Right lobe of liver (tissue), 4 donors: ENCODE results near the gene CYTH1.

Source experiments
- CTCF ChIP-seq, 4 donors: fragments of 200-600 bp in 3 of 4; fragments of 450-650 bp in 1 of 4; IDR thresholded peaks; one replicate each; pipeline versions ENCODE4 v1.5.1 to v1.8.0; 2016 to 2022; ENCODE audit warnings: antibody characterized with exemption in 4 of 4, mild to moderate bottlenecking in 2 of 4
- POLR2A ChIP-seq: fragments of 450-650 bp; IDR thresholded peaks from one replicate; pipeline ENCODE4 v1.6.1; 2017; ENCODE audit warnings: antibody characterized with exemption, mild to moderate bottlenecking
- donor health status: DM: no; HTN: no; CAD: no.
- donor health status: DM: no; HTN: no; CAD: no.
- donor health status: DM: no; HTN: yes; CAD: no.

GRCh38 chr17:78709751-78710181 lies 72.3 kb downstream of the CYTH1 start:
- TF ChIP-seq CTCF (IDR thresholded peaks at IDR 0.05), result no peak
- TF ChIP-seq POLR2A, result no peak
